CD14-positive monocyte (primary cell): ENCODE measurements around the gene ACE. TPM values are rescaled to one million over a fixed set of nuclear protein-coding genes. Genes with fewer than 3 reads are reported as not detected.

Source experiments
- DNase-seq, 3 donors: peaks; one replicate each; pipeline ENCODE4 v3.0.0-alpha.2; 2011 to 2022
- H2AFZ ChIP-seq: 2 replicates; pipeline ENCODE4 v1.6.0; 2012; ENCODE audit warnings: mild to moderate bottlenecking, low read depth, low read length, inconsistent platforms; ENCODE audit not compliant: insufficient read depth, poor library complexity, severe bottlenecking
- H3K27ac ChIP-seq, 2 donors: 1 replicate in 1 of 2; 2 replicates in 1 of 2; pipeline ENCODE4 v1.5.1; 2012 to 2013; ENCODE audit warnings: low read length in 2 of 2, control low read depth in 1 of 2, inconsistent platforms in 1 of 2, low read depth in 1 of 2, mild to moderate bottlenecking in 1 of 2
- H3K27me3 ChIP-seq, 2 donors: one replicate each; pipeline versions ENCODE4 v1.6.0 to v1.6.1; 2011 to 2013; ENCODE audit warnings: low read length in 2 of 2; ENCODE audit not compliant: control insufficient read depth in 2 of 2, insufficient read depth in 2 of 2
- H3K36me3 ChIP-seq, 2 donors: replicated peaks in 1 of 2; 1 replicate in 1 of 2; 2 replicates in 1 of 2; pipeline versions ENCODE4 v1.5.1 to v1.6.1; 2012 to 2013; ENCODE audit warnings: low read length in 2 of 2, control low read depth in 1 of 2, inconsistent platforms in 1 of 2, mild to moderate bottlenecking in 1 of 2; ENCODE audit not compliant: insufficient read depth in 2 of 2, control insufficient read depth in 1 of 2
- H3K4me1 ChIP-seq, 2 donors: 1 replicate in 1 of 2; 2 replicates in 1 of 2; pipeline versions ENCODE4 v1.5.1 to v1.6.1; 2012 to 2013; ENCODE audit warnings: low read length in 2 of 2, control low read depth in 1 of 2, inconsistent platforms in 1 of 2, mild to moderate bottlenecking in 1 of 2, moderate library complexity in 1 of 2; ENCODE audit not compliant: insufficient read depth in 2 of 2, control insufficient read depth in 1 of 2
- H3K4me2 ChIP-seq: replicated peaks from 2 replicates; pipeline ENCODE3; 2012; ENCODE audit warnings: low read length, moderate library complexity, mild to moderate bottlenecking; ENCODE audit not compliant: poor library complexity, severe bottlenecking; ENCODE audit errors: extremely low read depth
- H3K4me3 ChIP-seq, 3 experiments: fragments of 200-600 bp in 1 of 3; sonication (generic) in 1 of 3; replicated peaks in 1 of 3; 1 replicate in 2 of 3; 2 replicates in 1 of 3; pipeline ENCODE4 v1.5.1; 2011 to 2013; ENCODE audit warnings: low read length in 3 of 3, mild to moderate bottlenecking in 3 of 3, control low read depth in 2 of 3, low read depth in 2 of 3, inconsistent platforms in 1 of 3, moderate library complexity in 1 of 3
- H3K79me2 ChIP-seq: 2 replicates; pipeline ENCODE4 v1.6.0; 2012; ENCODE audit warnings: mild to moderate bottlenecking, control low read depth, inconsistent platforms, low read length, moderate library complexity; ENCODE audit not compliant: insufficient read depth
- H3K9ac ChIP-seq: 2 replicates; pipeline ENCODE4 v1.6.0; 2017; ENCODE audit warnings: low read length, mild to moderate bottlenecking; ENCODE audit not compliant: insufficient read depth, poor library complexity, severe bottlenecking
- H3K9me3 ChIP-seq, 2 donors: replicated peaks in 1 of 2; 1 replicate in 1 of 2; 2 replicates in 1 of 2; pipeline versions ENCODE4 v1.5.1 to v1.6.1; 2012 to 2013; ENCODE audit warnings: low read length in 2 of 2, control low read depth in 1 of 2; ENCODE audit not compliant: control insufficient read depth in 1 of 2, insufficient read depth in 1 of 2
- H4K20me1 ChIP-seq: 2 replicates; pipeline ENCODE4 v1.6.0; 2012; ENCODE audit warnings: mild to moderate bottlenecking, low read length, control low read depth, moderate library complexity; ENCODE audit not compliant: insufficient read depth
- H3K27ac Mint-ChIP-seq, 7 donors: one replicate each; pipeline ENCODE4 v1.8.0; 2020; ENCODE audit warnings: mild to moderate bottlenecking in 7 of 7, mixed read lengths in 7 of 7, moderate library complexity in 6 of 7, inconsistent platforms in 2 of 7
- H3K27me3 Mint-ChIP-seq, 3 donors: one replicate each; pipeline ENCODE4 v1.8.0; 2021 to 2022; ENCODE audit warnings: low read depth in 3 of 3, mild to moderate bottlenecking in 3 of 3, mixed read lengths in 3 of 3, moderate library complexity in 3 of 3, inconsistent platforms in 1 of 3
- H3K36me3 Mint-ChIP-seq, 2 donors: one replicate each; pipeline ENCODE4 v1.8.0; 2020; ENCODE audit warnings: mixed read lengths in 2 of 2, inconsistent platforms in 1 of 2, mild to moderate bottlenecking in 1 of 2
- H3K4me1 Mint-ChIP-seq: one replicate; pipeline ENCODE4 v1.8.0; 2020; ENCODE audit warnings: mild to moderate bottlenecking, mixed read lengths
- H3K4me3 Mint-ChIP-seq, 2 donors: one replicate each; pipeline ENCODE4 v1.8.0; 2020; ENCODE audit warnings: mild to moderate bottlenecking in 2 of 2, mixed read lengths in 2 of 2, moderate library complexity in 1 of 2
- H3K9me3 Mint-ChIP-seq, 7 donors: one replicate each; pipeline ENCODE4 v1.8.0; 2020 to 2022; ENCODE audit warnings: mixed read lengths in 7 of 7, mild to moderate bottlenecking in 6 of 7, moderate library complexity in 6 of 7, inconsistent platforms in 2 of 7
- WGBS: methylation state at CpG from one replicate; pipeline ENCODE4 v1.1.5; 2013; ENCODE audit warnings: missing lambda C conversion rate; ENCODE audit not compliant: insufficient coverage; 5-methylcytosine and 5-hydroxymethylcytosine counted together
- intact Hi-C, 2 donors: fragments of 100-400 bp; cut with micrococcal nuclease; formaldehyde crosslinking; loops; one replicate each; pipeline versions ENCODE4 v1.15.0 to v1.15.1; 2023
- polyA plus RNA-seq, 3 donors: library from polyadenylated mRNA; depleted of rRNA in 1 of 3; unstranded in 2 of 3; stranded (reverse) in 1 of 3; fragments of 300-500 nt in 2 of 3; fragments of >200 nt in 1 of 3; fragmentation: Illumina TruSeq in 2 of 3; gene quantifications; 1 replicate in 2 of 3; 2 replicates in 1 of 3; pipeline ENCODE4 v1.2.3, GENCODE V29; 2012 to 2021
- TF ChIP-seq, protein P1 (sequence below): fragments of 200-600 bp; IDR thresholded peaks from one replicate; pipeline ENCODE4 v1.8.0; 2022; ENCODE audit warnings: antibody characterized with exemption, mild to moderate bottlenecking

ACE gene
- polyA plus RNA-seq, 3 donors, result 0.55 TPM; not detected in 2

DNA sequence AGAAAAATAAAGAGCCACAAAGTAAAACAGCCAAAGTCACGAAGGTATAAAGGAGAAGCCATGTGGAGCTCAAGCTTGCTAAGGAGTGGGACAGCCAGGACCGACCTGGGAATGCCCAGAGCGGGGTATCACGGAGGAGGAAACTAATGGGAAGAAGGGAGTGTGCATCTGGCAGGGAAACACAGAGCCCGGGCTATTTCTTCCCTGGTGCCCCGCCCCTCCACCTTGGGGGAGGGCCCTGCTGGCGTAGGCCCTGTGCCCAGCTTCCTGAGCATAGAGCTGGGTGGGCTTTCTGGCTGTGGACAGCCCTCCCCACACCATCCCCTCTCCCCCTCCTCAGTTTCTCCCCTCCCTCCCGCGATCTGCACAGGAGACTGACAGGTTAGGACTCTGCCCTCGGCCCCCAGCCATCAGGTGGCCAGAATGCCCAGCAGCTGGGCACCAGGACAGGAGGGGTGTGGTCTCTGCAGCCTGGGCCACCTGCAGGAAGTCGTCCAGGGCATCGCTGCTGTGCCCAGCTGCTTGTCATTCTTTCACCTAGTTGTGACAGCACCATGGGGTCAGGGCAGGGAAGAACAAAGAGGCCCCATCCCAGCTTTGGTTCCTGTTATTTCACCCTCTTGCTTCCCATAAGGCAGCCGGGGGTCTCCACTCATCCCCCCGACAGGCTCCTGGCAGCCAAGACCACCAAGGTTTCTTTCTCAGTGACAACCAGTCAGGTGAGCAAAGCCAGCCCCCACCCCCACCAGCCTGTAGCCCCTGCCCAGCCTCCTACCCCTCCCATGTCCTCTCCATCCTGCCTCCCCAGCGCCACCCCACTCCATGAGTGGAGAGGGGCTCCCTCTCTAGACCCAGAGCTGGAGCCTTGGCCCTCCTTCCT lies 66.3 kb downstream of the ACE start:
- Histone ChIP-seq H3K27me3 (peaks cover 8 to 18% of the 10 kb centered on the region in 2 donors), H3K4me1 (no peaks in the 10 kb centered on the region), H3K27ac (no peak overlapping the region), H3K4me2 (no peak overlapping the region), H3K9ac (no peak overlapping the region), H3K36me3 (no peaks in the 10 kb centered on the region), H3K4me3 (no peak overlapping the region), H4K20me1 (no peaks in the 10 kb centered on the region), H2AFZ (no peak overlapping the region), H3K9me3 (peaks cover 0 to 7% of the 10 kb centered on the region in 2 donors), H3K79me2 (no peaks in the 10 kb centered on the region)
- Mint-ChIP-seq H3K27ac (no peak overlapping the region), H3K4me3 (no peak overlapping the region), H3K36me3 (no peaks in the 10 kb centered on the region), H3K4me1 (peaks cover 4% of the 10 kb centered on the region), H3K27me3 (peaks cover 17 to 22% (median 19%) of the 10 kb centered on the region in 3 donors), H3K9me3 (peaks cover 0 to 6% (median 0%) of the 10 kb centered on the region in 7 donors)
- intact Hi-C loops, result loop anchor here (10.0 kb wide), 2 partner anchors 88 to 98 kb away; partner anchors contain the start of gene CYB561 (in 1 of the 2)
- no peak for DNase-seq
- WGBS, result 69% methylated on average over 15 of the region's 15 CpGs
- TF ChIP-seq, protein P1, sequence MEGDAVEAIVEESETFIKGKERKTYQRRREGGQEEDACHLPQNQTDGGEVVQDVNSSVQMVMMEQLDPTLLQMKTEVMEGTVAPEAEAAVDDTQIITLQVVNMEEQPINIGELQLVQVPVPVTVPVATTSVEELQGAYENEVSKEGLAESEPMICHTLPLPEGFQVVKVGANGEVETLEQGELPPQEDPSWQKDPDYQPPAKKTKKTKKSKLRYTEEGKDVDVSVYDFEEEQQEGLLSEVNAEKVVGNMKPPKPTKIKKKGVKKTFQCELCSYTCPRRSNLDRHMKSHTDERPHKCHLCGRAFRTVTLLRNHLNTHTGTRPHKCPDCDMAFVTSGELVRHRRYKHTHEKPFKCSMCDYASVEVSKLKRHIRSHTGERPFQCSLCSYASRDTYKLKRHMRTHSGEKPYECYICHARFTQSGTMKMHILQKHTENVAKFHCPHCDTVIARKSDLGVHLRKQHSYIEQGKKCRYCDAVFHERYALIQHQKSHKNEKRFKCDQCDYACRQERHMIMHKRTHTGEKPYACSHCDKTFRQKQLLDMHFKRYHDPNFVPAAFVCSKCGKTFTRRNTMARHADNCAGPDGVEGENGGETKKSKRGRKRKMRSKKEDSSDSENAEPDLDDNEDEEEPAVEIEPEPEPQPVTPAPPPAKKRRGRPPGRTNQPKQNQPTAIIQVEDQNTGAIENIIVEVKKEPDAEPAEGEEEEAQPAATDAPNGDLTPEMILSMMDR, result no peak

DNA sequence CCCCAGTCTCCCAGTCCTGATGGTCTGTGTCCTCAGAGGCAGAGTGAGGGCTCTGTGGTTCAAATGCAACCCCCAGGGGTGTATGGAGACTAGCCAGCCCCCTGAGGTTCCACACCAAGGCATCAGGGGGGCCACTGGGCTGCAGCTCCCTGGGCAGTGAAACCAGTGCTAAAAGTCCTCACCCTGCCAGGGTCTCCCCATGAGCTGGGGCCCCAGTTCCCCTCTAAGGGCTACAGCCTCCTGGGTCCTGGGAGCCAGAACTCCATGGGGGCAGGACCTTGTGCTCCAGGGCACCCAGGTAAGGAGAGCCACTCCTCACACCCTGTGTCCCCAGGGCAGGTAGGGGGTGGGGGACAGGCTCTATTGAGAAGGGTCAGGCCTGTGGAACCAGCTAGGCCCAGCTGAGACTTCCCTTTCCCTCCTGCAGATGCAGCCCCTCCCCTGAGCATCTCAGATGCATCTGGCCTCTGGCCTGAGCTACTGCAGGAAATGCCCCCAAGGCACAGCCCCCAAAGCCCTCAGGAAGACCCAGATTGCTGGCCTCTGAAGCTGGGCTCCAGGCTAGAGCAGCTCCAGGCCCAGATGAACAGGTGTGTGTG lies 67.1 kb downstream of the ACE start:
- TF ChIP-seq, protein P1, result no peak
- no peaks in the 10 kb centered on the region for H4K20me1 ChIP-seq

More for the DNA sequence above, 67.1 kb downstream of the ACE start:
- no peak for DNase-seq
- no peaks in the 10 kb centered on the region for H3K36me3 ChIP-seq
- H3K27me3 ChIP-seq, result peaks cover 2 to 11% of the 10 kb centered on the region in 2 donors
- H3K27ac ChIP-seq, result no peak overlapping the region
- peaks cover 10 to 15% (median 11%) of the 10 kb centered on the region in 3 donors for H3K27me3 Mint-ChIP-seq
- H3K4me2 ChIP-seq, result no peak overlapping the region
- peaks cover 0 to 1% of the 10 kb centered on the region in 2 donors for H3K9me3 ChIP-seq
- intact Hi-C loops, result loop anchor here (10.0 kb wide), 2 partner anchors 89 to 99 kb away; partner anchors contain the start of gene CYB561 (in 1 of the 2)
- no peak overlapping the region for H3K27ac Mint-ChIP-seq
- no peak overlapping the region for H3K9ac ChIP-seq
- H3K4me3 Mint-ChIP-seq, result no peak overlapping the region
- peaks cover 4% of the 10 kb centered on the region for H3K79me2 ChIP-seq
- peaks cover under 1 to 1% of the 10 kb centered on the region in 2 donors for H3K4me1 ChIP-seq
- peaks cover 0 to 4% (median 0%) of the 10 kb centered on the region in 7 donors for H3K9me3 Mint-ChIP-seq
- H3K36me3 Mint-ChIP-seq, result no peaks in the 10 kb centered on the region
- H2AFZ ChIP-seq, result no peak overlapping the region
- no peak overlapping the region for H3K4me3 ChIP-seq
- peaks cover under 1% of the 10 kb centered on the region for H3K4me1 Mint-ChIP-seq
